ENCODE results near the gene GRHPR. TPM values are rescaled to one million over a fixed set of nuclear protein-coding genes. Genes with fewer than 3 reads are reported as not detected.

GRHPR gene
- total RNA-seq, 1 donor from 2014 or later = 78.1 TPM

DNA sequence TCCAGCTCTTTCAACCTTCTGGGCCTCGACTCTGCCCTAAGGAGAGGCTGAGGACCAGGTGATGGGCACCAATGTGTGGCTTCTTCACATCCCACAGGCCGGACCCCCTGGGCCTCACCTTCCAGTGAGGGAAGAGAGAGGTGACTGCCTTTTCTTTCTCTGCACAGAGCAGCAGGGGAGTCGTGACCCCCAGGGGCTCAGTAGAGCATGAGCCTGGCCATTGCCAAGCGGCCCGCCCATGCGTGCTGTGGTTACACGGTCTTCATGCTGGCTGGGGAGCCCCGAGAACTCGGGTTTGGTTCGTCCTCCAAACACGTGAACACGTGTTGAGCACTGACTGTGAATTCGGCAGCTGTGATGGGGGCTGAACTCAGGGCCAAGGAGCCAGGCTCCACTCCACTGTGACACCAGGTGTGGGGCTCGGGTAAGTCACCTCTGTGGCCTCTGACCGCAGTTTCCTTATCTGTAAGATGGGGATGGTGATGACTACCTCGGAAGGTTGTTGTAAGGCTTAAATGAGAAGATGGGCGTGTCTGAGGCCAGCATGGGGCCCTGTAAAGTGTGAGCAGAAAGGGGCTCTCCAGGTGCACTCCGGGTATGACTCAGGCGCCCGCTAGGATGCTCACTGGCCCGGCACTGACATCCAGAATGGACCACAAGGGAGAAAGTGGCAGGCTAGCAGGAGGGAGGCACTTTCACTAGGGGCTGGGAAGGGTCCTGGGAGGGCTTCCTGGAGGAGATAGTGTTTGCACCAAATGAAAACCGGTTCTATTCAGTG is 13.4 kb upstream of the GRHPR start:
- Mint-ChIP-seq H3K36me3 (ENCODE audit: unreplicated experiment) (no peaks in the 10 kb centered on the region), H3K4me3 (ENCODE audit: unreplicated experiment) (no peak overlapping the region), H3K4me1 (ENCODE audit: low read depth, unreplicated experiment) (peaks cover 10% of the 10 kb centered on the region), H3K9me3 (ENCODE audit: unreplicated experiment) (peaks cover 3% of the 10 kb centered on the region), H3K27ac (ENCODE audit: unreplicated experiment) (no peak overlapping the region), H3K27me3 (ENCODE audit: unreplicated experiment) (peaks cover 6% of the 10 kb centered on the region)
- TF ChIP-seq CTCF (IDR thresholded peaks at IDR 0.05; ENCODE audit: partially characterized antibody, unreplicated experiment) = no peak
- DNase-seq = no peak

DNA sequence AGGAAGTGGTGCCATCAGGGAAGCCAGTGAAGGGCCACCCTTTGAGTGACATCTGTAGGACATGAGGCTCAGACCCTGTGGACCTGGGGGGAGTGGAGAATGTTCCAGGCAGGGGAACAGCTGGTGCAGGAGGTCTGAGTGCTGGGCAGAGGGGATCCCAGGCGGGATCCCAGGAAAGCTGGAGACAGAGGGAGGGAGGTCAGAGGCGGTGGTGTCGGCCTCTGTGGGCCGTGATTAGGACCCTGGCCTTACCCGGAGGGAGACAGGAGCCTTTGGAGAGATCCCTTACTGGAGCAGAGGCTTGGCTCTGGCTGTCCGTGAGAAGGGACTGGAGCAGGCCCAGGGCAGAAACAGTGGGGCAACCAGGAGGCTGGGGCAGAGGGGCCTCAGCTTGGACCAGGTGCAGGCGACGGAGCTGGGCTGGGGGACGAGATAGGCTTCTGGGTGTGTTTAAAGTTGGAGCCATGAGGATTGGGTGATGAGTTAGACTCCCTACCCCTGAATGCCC is 12.1 kb upstream of the GRHPR start:
- peaks cover 11% of the 10 kb centered on the region for H3K27me3 Mint-ChIP-seq (ENCODE audit: unreplicated experiment)
- peaks cover 16% of the 10 kb centered on the region for H3K4me1 Mint-ChIP-seq (ENCODE audit: low read depth, unreplicated experiment)
- H3K36me3 Mint-ChIP-seq (ENCODE audit: unreplicated experiment) = no peaks in the 10 kb centered on the region
- DNase-seq = no peak
- H3K27ac Mint-ChIP-seq (ENCODE audit: unreplicated experiment) = no peak overlapping the region
- H3K9me3 Mint-ChIP-seq (ENCODE audit: unreplicated experiment) = peaks cover 3% of the 10 kb centered on the region
- H3K4me3 Mint-ChIP-seq (ENCODE audit: unreplicated experiment) = no peak overlapping the region
- no peak for TF ChIP-seq CTCF (IDR thresholded peaks at IDR 0.05; ENCODE audit: partially characterized antibody, unreplicated experiment)

- no peak overlapping the region for H3K27ac Mint-ChIP-seq (ENCODE audit: unreplicated experiment)
- H3K4me1 Mint-ChIP-seq (ENCODE audit: low read depth, unreplicated experiment) = peaks cover 16% of the 10 kb centered on the region
- peak; percentile 44 for DNase-seq
- H3K4me3 Mint-ChIP-seq (ENCODE audit: unreplicated experiment) = no peak overlapping the region
- peak; percentile 37 for TF ChIP-seq CTCF (IDR thresholded peaks at IDR 0.05; ENCODE audit: partially characterized antibody, unreplicated experiment)
- H3K27me3 Mint-ChIP-seq (ENCODE audit: unreplicated experiment) = peaks cover 12% of the 10 kb centered on the region
- no peaks in the 10 kb centered on the region for H3K36me3 Mint-ChIP-seq (ENCODE audit: unreplicated experiment)
- peaks cover 3% of the 10 kb centered on the region for H3K9me3 Mint-ChIP-seq (ENCODE audit: unreplicated experiment)
These were observed 11.3 kb upstream of the GRHPR start for GRCh38 chr9:37410969-37411785.

DNA sequence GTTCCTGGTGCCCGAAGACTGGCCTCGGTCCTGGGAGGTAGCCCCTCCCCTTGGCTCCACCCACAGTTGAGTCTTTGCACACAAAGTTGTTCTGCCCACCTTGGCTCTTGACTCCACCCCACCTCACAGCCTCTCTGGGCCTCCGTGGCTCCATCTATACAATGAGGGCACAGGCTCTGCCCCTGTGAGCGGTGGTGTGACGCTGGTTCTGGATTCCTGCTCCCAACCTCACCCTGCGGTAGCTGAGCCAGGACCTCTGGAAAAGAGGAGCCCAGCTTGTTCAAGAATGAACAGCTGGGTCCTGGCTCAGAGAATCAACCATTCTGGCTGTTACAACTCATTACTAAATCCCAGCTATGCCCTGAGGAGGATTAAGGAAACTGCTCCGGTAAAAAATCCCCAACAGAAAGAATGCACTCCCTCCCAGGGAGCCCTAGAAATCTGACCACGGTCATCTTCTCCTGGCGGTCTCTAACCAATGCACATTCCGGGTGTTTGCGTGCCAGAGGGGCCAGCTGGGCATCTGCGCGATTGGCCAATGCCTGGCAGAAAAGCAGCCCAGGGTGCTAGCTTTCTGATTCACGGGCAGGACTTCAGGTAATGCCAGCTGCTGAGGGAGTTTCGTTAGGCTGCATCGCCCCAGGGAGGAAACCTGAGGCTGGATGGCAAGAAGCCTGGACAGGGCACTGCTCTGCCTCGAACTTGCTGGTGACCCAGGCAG is 9.9 kb upstream of the GRHPR start:
- Mint-ChIP-seq H3K4me3 (ENCODE audit: unreplicated experiment) (no peak overlapping the region), H3K9me3 (ENCODE audit: unreplicated experiment) (peaks cover 3% of the 10 kb centered on the region), H3K36me3 (ENCODE audit: unreplicated experiment) (no peaks in the 10 kb centered on the region), H3K27ac (ENCODE audit: unreplicated experiment) (no peak overlapping the region), H3K4me1 (ENCODE audit: low read depth, unreplicated experiment) (peaks cover 16% of the 10 kb centered on the region), H3K27me3 (ENCODE audit: unreplicated experiment) (peaks cover 10% of the 10 kb centered on the region)
- no peak for TF ChIP-seq CTCF (IDR thresholded peaks at IDR 0.05; ENCODE audit: partially characterized antibody, unreplicated experiment)
- DNase-seq = no peak

Data from glutamatergic neuron (in vitro differentiated cells).